ENCODE measurements around the gene NFIB.

Gene NFIB

GRCh38 chr9:14303100-14303499 is 10.8 kb downstream of the NFIB start:
- no peak for DNase-seq

DNA sequence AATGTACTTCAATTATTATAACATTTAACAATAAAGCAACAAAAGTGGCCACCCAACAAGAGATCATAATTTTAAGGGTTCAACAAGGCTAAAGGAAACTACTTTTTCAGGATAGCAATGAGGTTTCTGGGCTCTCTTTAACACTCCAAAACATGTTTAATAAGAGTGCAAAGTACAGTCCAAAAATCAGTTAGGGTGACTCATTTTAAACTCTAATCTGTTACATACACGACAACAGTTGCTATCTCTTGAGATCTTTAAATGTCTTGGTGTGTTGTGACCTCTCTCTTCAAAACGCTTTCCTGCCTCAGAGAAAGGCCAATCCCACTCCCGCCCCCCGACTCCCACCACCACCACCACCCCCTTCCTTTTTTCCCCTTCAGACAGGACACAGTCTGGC is 11.5 kb downstream of the NFIB start:
- DNase-seq: no peak

DNA sequence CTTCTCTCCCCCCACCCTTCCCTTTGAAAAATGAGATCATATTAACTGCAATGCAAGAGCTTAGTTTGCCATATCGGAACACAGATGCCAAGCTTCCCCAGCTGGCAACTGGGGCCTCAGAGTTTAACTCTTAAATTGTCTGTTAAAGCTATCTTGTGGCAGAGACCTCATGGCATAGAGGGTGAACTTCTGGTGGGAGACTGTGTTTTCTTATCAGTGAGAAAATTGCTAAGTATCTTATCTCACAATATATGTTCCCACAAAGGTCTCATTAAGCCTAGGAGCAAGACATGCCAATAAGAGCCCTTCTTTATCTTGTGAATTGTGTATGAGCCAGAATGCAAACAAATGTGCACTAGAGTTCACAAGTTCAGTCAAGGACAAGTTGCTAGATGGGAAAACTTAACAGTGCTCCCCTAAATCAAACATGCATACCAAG is 12.3 kb downstream of the NFIB start:
- DNase-seq: no peak

DNA sequence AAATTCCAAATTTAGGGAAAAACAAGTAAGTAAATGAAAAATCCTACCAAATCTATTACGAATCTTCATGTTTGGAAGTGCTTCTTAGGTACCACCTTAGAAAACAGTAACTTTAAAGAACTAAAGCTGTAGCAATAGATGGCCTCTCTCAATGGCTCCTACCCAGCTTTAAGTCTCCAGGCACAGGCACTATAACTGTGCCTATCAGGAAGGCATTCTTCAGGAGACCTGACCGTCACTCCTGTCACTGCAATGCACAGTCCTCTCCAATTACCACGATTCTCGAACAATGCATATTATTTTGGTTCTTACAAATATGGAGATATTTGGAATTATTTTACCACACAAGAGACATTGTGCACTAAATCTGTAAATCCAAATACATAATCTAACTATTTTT is 12.9 kb downstream of the NFIB start:
- DNase-seq: no peak

DNA sequence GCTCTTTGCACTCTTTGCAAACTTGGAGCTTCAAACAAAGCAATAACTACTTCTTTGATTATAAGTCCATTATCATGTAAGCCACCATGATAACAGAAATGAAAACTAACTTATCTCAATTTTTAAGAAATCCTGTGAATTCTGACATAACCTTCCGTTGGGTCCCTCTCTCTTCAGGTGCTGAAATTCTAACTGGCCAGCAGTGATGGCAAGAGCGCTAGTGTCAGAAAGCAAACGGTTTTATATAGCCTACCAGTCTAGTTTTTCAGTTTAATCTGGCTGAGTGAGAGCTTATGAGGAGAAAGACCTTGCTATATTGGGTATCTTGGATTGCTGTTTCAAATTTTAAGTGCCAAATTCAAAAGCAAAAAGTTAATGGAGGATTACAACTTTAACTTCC is 13.4 kb downstream of the NFIB start:
- DNase-seq: no peak

DNA sequence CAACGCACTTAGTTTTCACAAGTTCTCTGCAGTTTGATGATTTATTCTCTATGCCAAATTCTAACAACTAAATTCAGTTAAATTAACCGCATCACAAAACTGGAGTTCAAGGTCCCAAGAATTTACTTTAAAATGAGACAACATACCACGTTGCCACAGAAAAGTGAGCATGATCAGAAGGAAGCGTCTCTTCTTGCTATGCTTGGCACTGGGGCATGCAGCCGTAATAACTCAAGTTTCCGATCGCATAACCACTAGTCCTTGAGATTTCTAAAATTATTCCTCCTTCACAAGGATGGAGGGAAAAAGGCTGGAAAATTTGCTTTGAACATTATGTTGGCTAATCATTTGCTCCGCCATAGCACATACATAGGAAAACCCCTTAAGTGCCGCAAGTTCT is 13.9 kb downstream of the NFIB start:
- DNase-seq: no peak

GRCh38 chr9:14298601-14299022 is 15.3 kb downstream of the NFIB start:
- no peak for DNase-seq

- DNase-seq: no peak
Observed at GRCh38 chr9:14296495-14297113, 17.3 kb downstream of the NFIB start.

DNA sequence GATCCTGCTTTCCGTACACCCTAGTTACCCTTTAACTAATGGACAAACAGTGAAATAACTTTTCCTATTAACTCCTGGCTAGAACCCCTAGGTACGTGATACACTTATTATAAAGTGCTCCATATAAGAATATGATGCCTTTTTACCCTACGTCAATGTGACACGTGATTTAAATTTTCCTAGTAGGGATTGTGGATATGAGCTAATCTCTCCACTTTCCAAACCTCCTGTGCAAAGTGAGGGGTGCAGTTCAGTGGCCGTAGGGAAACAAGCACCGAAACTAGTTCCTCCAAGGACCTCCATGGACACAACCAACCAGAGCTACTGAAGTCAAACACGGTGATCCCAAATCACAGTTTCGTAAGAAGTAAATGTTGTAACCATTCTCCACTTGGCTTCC is 19.3 kb downstream of the NFIB start:
- DNase-seq: no peak

- no peak for DNase-seq
Observed at GRCh38 chr9:14293801-14294200, 20.1 kb downstream of the NFIB start.

- no peak for DNase-seq
Observed at GRCh38 chr9:14292181-14292739, 21.7 kb downstream of the NFIB start.

DNA sequence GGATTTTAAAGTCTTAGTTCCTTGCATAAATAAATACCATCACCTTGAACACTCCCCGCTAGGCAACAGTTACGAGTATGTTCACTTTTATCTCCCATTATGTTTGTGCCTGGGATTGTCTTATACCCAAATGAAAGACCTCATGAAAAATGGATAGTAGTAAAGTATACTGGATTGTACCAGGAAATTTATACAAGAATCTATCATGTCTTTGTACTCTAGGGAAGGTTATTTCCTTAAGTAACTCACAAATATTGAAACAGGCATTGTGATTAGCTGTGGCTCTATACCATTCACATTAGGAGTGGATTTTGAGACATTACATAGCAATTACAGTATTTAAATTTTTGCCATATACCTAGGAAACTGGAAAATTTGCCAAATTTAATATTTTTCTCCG is 24.0 kb downstream of the NFIB start:
- no peak for DNase-seq

DNA sequence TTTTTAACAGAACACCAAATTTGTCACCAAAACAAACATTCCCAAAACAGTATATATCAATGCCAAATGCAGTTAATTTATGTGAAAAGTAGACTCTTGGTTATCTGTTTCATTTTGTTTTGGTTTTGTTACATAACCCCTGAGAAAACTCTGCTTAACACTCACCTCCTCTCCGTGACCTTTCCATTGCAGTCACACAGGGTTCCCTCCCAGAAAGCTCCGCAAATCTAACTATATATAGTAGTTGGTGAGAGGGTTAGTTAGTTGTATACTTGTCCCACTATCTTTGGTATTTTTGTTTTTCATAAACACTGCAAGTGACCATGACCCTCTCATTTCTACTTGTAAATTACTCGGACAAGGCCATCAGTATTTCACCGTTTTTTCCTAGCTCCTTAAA is 25.5 kb downstream of the NFIB start:
- no peak for DNase-seq

DNA sequence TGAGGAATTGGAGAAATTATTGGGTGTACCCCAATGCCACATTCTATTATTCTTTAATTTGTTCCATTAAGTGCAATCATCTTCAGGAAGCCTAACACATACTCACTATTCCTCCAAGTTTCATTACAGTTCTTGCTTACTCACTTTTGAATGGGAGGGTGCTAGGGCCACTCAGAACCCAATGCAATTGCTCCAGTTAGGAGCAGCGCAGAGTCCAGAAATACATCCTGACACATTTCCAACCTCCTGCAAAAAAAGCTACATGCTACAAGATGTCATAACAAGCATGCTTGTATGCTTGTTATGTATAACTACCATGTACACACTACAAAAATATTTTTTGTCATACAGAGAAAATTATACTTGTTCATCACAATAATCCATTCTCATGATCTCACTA is 27.8 kb downstream of the NFIB start:
- no peak for DNase-seq

- DNase-seq: no peak
Observed at GRCh38 chr9:14283276-14283675, 30.7 kb downstream of the NFIB start.

GRCh38 chr9:14281876-14282275 is 32.1 kb downstream of the NFIB start:
- DNase-seq: no peak

DNA sequence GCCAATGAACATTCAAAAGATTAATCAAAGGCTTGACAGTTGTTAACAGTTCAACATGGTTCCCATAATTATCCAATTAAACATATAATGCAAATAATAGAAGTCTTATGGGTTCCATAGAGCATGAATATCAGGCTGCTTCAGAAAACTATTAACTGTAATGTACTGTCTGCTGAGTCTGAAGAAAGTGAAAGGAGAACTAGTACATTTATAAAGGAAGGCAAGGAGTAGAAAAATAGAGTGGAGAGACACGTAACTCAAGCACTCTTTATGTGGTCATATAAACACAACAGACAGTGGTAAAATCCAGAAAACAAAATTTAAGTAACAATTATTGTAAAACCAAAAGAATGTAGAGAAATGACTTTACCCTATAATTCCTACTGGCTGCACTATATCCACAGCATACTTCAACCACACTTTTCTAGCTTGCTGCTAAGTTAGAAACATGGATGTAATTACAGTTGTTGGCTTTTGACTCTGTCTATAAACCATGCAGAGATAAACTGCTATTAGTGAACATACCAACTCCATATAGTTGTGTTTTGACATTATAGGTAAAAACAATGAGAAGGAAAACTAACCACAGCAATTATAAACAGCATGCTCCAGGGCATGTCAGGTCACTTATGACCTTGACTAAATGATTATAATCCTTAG is 32.7 kb downstream of the NFIB start:
- DNase-seq: peak; percentile 3

- DNase-seq: no peak
Observed at GRCh38 chr9:14279671-14280070, 34.3 kb downstream of the NFIB start.

- no peak for DNase-seq
Observed at GRCh38 chr9:14278291-14278721, 35.6 kb downstream of the NFIB start.

DNA sequence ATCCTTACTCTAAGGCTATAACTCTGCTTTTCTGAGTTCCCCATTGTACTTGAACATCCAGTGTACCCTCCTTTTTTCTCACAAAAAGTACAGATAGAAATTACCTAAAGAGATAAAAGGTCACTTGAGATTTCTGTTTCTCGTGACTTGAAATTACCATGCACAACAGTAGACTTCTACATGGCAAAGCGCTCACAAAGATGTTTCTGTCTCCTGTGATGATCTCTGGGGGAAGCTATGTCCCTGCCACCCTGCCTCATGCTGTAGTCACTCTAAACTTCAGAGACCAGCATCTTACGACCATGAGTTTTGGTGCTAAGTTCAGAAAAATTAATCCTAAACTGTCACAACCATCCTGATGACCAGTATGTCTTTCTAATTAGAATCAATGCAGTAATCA is 36.2 kb downstream of the NFIB start:
- DNase-seq: no peak

DNA sequence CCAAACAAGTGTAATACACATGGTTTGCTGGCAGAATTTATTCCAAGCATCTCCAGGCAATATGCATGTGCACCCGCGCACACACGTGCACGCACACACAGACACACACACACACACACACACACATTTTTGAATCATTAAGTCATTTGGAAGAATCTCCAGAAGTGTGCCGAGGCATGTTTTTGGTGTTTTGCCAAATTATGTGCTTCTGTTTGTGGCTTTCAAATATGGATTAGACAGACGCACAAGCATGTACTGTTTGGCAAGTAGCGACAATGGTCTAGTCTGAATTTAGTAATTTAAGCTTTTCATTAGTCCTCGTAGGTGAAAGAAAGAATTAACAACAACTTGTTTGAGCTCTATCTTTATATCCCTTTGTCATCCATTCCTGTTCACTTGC is 36.7 kb downstream of the NFIB start:
- peak; percentile 14 for DNase-seq

- DNase-seq: no peak
Observed at GRCh38 chr9:14275331-14275730, 38.6 kb downstream of the NFIB start.

DNA sequence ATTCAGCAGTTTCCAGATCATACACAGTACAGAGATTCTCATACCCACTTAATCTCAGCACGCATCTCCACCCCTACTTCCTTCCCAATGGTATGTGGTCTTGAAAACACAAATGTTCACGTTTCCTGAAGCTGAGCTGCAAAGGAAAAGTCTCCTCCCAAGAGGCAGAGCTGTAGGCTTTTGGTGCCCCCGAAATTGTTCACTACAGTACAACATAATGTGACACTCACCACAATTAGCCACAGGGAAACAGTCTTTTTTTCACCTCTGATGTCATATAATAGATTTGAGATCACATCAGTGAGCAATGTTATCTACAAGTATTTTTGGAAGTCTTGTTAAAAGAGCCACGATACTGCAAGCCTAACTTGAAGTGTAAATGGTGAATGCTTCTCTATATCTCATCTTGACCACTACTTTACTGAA is 40.2 kb downstream of the NFIB start:
- no peak for DNase-seq

DNA sequence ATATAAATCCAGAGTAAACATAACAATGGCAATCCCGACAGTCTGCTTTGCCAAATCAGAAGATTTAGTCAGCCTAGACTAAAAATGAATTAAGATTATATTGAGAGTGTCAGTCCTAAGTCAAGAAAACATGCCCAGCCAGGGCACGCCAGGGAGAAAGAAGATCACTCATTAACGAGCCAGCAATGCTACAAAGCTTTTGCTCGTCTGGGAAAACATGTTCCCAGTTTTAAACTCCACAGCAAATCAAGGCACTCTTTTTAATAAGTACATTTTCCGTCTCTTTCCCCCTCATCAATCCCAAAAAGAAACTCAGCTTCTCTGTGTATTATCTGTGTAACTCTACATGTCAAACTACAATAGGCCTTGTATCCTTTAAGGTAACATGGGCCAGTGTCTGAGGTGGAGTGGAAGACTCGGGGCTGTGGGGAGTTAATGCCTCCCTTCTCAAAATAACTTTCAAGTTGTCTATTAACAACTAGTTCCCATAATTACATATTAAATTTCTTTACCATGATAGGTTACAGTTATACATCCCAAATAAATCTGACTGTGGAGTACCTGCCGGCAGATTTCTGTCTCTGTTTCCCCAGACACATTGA is 40.9 kb downstream of the NFIB start:
- no peak for DNase-seq
